ENCODE results near the gene FAAP100. TPM values are rescaled to one million over a fixed set of nuclear protein-coding genes. Genes with fewer than 3 reads are reported as not detected.

FAAP100 gene
- total and polyA plus RNA-seq, 2 experiments from 2014 or later, result 25.2 to 44.9 TPM

DNA sequence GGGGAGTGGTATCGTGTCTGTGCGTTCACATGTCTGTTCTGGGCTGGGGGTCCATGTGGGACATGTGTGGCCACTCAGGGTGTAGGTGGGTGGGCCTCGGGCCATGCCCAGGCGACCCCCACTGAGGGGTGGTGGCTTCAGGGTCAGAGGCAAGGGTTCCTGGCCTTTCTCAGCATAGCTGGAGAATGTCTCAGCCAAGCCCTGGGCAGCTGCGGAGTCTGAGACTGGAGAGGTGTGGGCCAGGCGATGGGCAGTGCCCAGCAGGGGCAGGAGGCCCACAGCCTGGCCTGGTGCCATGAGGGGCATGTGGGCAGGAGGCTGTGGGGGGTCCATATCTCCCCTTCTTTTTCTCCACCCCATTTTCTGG lies 22.7 kb downstream of the FAAP100 start:
- no peak overlapping the region for H3K9ac ChIP-seq
- no peaks in the 10 kb centered on the region for H3K79me2 ChIP-seq (ENCODE audit: insufficient read depth)
- H3K36me3 ChIP-seq (ENCODE audit: low read depth), result no peaks in the 10 kb centered on the region
- no peak for TF ChIP-seq EZH2phosphoT487 (IDR thresholded peaks at IDR 0.05; ENCODE audit: insufficient read depth, low read depth)
- no peak for TF ChIP-seq EZH2 (IDR thresholded peaks at IDR 0.05; ENCODE audit: insufficient read depth, poor library complexity, severe bottlenecking)
- in situ Hi-C loops (cut with MboI), result no loop called here
- H4K20me1 ChIP-seq (ENCODE audit: insufficient read depth), result no peaks in the 10 kb centered on the region
- H3F3A ChIP-seq (ENCODE audit: insufficient read depth), result no peaks in the 10 kb centered on the region
- no peaks in the 10 kb centered on the region for H3K27me3 ChIP-seq (replicated peaks; ENCODE audit: insufficient read depth)
- H3K27ac ChIP-seq, result no peak overlapping the region
- no peak for DNase-seq
- no peaks in the 10 kb centered on the region for H3K9me3 ChIP-seq (ENCODE audit: low read depth)
- no peak overlapping the region for H3K4me3 ChIP-seq
- no peak overlapping the region for H3K4me2 ChIP-seq (ENCODE audit: unreplicated experiment)
- H3K4me1 ChIP-seq (ENCODE audit: insufficient read depth), result peaks cover 5% of the 10 kb centered on the region; the same call in 1 of the 2 replicates
- 47 to 55% methylated on average over 5 to 6 of the region's 6 CpGs for WGBS, 2 experiments (ENCODE audit: low coverage in 1 of 2, low lambda C conversion rate in 2 of 2, missing lambda C conversion rate in 2 of 2)
- H3K9me2 ChIP-seq (ENCODE audit: insufficient read depth), result no peaks in the 10 kb centered on the region
- no peak overlapping the region for H2AFZ ChIP-seq

DNA sequence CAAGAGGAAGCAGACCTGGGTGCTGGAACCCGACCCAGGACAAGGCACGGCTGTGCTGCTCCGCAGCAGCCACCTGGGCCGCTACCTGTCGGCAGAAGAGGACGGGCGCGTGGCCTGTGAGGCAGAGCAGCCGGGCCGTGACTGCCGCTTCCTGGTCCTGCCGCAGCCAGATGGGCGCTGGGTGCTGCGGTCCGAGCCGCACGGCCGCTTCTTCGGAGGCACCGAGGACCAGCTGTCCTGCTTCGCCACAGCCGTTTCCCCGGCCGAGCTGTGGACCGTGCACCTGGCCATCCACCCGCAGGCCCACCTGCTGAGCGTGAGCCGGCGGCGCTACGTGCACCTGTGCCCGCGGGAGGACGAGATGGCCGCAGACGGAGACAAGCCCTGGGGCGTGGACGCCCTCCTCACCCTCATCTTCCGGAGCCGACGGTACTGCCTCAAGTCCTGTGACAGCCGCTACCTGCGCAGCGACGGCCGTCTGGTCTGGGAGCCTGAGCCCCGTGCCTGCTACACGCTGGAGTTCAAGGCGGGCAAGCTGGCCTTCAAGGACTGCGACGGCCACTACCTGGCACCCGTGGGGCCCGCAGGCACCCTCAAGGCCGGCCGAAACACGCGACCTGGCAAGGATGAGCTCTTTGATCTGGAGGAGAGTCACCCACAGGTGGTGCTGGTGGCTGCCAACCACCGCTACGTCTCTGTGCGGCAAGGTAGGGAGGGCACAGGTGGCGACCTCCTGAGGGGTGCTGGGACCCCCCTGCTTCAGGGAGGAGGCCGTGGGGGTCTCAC lies 23.3 kb downstream of the FAAP100 start:
- no peak overlapping the region for H3K9ac ChIP-seq
- in situ Hi-C loops (cut with MboI), result no loop called here

DNA sequence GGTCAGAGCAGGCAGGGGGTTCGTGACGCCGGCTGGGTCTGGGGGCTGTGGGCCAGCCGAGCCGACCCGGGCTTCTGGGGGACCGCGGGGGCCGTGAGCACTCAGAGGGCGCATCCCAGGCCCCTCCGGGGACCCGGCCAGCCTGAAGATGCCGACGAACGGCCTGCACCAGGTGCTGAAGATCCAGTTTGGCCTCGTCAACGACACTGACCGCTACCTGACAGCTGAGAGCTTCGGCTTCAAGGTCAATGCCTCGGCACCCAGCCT lies 23.8 kb downstream of the FAAP100 start:
- in situ Hi-C loops (cut with MboI), result no loop called here
- WGBS, 2 experiments (ENCODE audit: low coverage in 1 of 2, low lambda C conversion rate in 2 of 2, missing lambda C conversion rate in 2 of 2), result 67 to 81% methylated on average over 11 to 20 of the region's 20 CpGs
- Histone ChIP-seq H3K79me2 (ENCODE audit: insufficient read depth) (no peaks in the 10 kb centered on the region), H3K9ac (no peak overlapping the region), H3K9me3 (ENCODE audit: low read depth) (no peaks in the 10 kb centered on the region), H3K4me1 (ENCODE audit: insufficient read depth) (peaks cover 7% of the 10 kb centered on the region; the same call in 1 of the 2 replicates), H2AFZ (no peak overlapping the region), H3K4me3 (no peak overlapping the region), H3K27ac (no peak overlapping the region), H3K4me2 (ENCODE audit: unreplicated experiment) (no peak overlapping the region), H4K20me1 (ENCODE audit: insufficient read depth) (no peaks in the 10 kb centered on the region), H3F3A (ENCODE audit: insufficient read depth) (no peaks in the 10 kb centered on the region), H3K27me3 (replicated peaks; ENCODE audit: insufficient read depth) (no peaks in the 10 kb centered on the region), H3K36me3 (ENCODE audit: low read depth) (no peaks in the 10 kb centered on the region), H3K9me2 (ENCODE audit: insufficient read depth) (no peaks in the 10 kb centered on the region)
- DNase-seq, result no peak
- TF ChIP-seq EZH2 (IDR thresholded peaks at IDR 0.05; ENCODE audit: insufficient read depth, poor library complexity, severe bottlenecking) (no peak), EZH2phosphoT487 (IDR thresholded peaks at IDR 0.05; ENCODE audit: insufficient read depth, low read depth) (no peak)

More for the DNA sequence above, 23.3 kb downstream of the FAAP100 start:
- Histone ChIP-seq H3K4me3 (no peak overlapping the region), H3K9me3 (ENCODE audit: low read depth) (no peaks in the 10 kb centered on the region), H3K4me2 (ENCODE audit: unreplicated experiment) (no peak overlapping the region), H3K79me2 (ENCODE audit: insufficient read depth) (no peaks in the 10 kb centered on the region), H3K9me2 (ENCODE audit: insufficient read depth) (no peaks in the 10 kb centered on the region), H4K20me1 (ENCODE audit: insufficient read depth) (no peaks in the 10 kb centered on the region), H2AFZ (no peak overlapping the region), H3K27ac (no peak overlapping the region), H3K4me1 (ENCODE audit: insufficient read depth) (peaks cover 5% of the 10 kb centered on the region; the same call in 1 of the 2 replicates), H3F3A (ENCODE audit: insufficient read depth) (no peaks in the 10 kb centered on the region), H3K36me3 (ENCODE audit: low read depth) (no peaks in the 10 kb centered on the region), H3K27me3 (replicated peaks; ENCODE audit: insufficient read depth) (no peaks in the 10 kb centered on the region)
- no peak for DNase-seq
- WGBS, 2 experiments (ENCODE audit: low coverage in 1 of 2, low lambda C conversion rate in 2 of 2, missing lambda C conversion rate in 2 of 2), result 82 to 83% methylated on average over 43 to 62 of the region's 62 CpGs
- no peak for TF ChIP-seq EZH2phosphoT487 (IDR thresholded peaks at IDR 0.05; ENCODE audit: insufficient read depth, low read depth)
- no peak for TF ChIP-seq EZH2 (IDR thresholded peaks at IDR 0.05; ENCODE audit: insufficient read depth, poor library complexity, severe bottlenecking)

DNA sequence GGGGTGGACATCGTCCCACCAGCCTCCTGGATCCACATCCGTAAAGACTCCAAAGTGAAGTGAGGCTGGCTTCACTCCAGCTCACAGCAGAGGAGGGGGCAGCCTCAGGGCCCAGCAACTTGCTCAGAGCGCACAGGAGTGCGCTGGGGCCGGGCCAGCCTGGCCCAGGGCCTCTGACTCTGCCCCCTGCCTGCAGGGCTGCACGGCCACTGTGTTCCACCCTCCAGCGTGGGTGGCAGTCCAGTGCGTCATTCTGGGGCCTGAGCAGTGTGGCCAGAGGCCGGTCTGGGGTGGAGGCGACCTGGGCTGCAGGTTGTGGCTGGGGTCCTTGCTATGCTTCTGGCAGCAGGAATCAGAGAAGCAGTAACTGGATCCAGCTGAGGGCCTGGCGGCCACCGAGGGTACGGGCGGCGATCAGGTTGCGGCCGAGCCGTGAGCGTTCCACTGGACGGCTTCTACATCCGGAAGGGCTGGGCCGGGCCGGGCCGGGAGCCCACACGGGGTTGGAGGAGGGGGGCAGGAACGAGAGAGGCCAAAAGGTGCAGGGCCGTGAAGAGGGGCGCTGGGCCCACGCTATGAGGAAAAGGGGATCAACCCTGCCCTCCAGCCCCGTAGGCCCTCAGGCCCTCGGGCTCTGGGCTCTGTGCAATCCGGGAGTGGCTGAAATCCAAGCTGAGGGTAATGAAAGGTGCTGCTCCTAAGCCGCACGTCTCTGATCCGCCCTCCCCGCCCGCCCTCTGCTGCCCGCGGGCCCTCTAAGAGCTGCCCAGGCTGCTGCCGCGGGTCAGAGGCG lies 24.4 kb downstream of the FAAP100 start, which contains the start of gene FSCN2:
TSS of gene FSCN2 (plus strand) at position 787 of the 793 bp plus-strand sequence. CDS start 155 bp downstream, outside the sequence.
- in situ Hi-C loops (cut with MboI), result no loop called here
- Histone ChIP-seq H3K36me3 (ENCODE audit: low read depth) (no peaks in the 10 kb centered on the region), H3K27me3 (replicated peaks; ENCODE audit: insufficient read depth) (no peaks in the 10 kb centered on the region), H3K9me3 (ENCODE audit: low read depth) (no peaks in the 10 kb centered on the region), H3K4me1 (ENCODE audit: insufficient read depth) (peaks cover 10% of the 10 kb centered on the region; the same call in 1 of the 2 replicates), H2AFZ (no peak within 1 kb of the TSS), H3K4me2 (ENCODE audit: unreplicated experiment) (no peak within 1 kb of the TSS), H3K9ac (no peak within 1 kb of the TSS), H3K27ac (no peak within 1 kb of the TSS), H3F3A (ENCODE audit: insufficient read depth) (no peaks in the 10 kb centered on the region), H3K4me3 (0 out of 2 replicates have a peak within 1 kb of the TSS, but pooled peaks have one; percentile 34), H4K20me1 (ENCODE audit: insufficient read depth) (no peaks in the 10 kb centered on the region), H3K9me2 (ENCODE audit: insufficient read depth) (no peaks in the 10 kb centered on the region), H3K79me2 (ENCODE audit: insufficient read depth) (no peaks in the 10 kb centered on the region)
- WGBS, 2 experiments (ENCODE audit: low coverage in 1 of 2, low lambda C conversion rate in 2 of 2, missing lambda C conversion rate in 2 of 2), result 21 to 33% methylated on average over 25 to 42 of the region's 42 CpGs
- peak; percentile 80 for DNase-seq
- TF ChIP-seq EZH2phosphoT487 (IDR thresholded peaks at IDR 0.05; ENCODE audit: insufficient read depth, low read depth), result no peak
- TF ChIP-seq EZH2 (IDR thresholded peaks at IDR 0.05; ENCODE audit: insufficient read depth, poor library complexity, severe bottlenecking), result no peak

All from GM23248 (cell line).